ENCODE data around the gene FAM76A.
"Not testable (repeated sequence)": the region's sequence is repeated elsewhere in the genome, so short reads cannot be mapped to it uniquely, and the experiment has no call there.

The FAM76A gene

DNA sequence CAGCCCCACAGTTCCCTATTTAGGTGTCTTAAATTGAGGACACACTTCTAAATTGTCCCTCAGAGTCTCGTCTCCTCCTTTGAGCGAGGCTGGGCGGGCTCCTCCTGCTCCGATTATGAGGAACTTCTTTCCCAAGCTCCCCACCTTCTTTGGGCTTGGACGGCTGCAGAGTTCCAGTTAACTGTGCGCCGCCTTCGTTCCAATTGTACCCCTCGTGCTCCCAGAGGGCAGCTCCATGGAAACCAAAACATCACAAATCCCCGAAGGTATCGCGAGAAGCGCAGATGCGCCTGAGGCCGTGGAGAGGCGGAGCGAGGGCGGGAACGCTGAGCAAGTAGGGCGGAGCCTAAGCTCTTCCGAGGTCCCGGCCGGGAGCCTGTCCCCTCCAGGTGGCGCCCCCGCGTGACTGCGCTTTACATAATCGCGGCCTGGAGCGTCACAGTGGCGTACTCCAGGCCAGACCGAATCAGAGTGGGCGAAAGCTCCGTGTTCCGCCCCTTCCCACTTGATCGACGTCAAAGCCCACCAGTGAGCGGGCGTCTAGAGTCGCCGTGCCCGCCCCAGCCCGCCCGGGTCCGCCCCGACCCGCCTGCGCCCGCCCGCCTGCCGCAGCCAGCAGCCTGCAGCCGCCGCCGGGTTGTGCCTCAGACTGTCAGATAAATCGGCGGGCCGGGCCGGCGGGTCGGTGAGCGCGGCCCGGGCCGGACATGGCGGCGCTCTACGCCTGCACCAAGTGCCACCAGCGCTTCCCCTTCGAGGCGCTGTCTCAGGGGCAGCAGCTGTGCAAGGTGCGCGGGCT is at the start of gene FAM76A:
Gene FAM76A (plus strand): TSS at position 588 of the 799 bp plus-strand sequence. CDS start 120 bp downstream, at position 708.
- peak; percentile 99 for DNase-seq (ENCODE audit: low spot score)

DNA sequence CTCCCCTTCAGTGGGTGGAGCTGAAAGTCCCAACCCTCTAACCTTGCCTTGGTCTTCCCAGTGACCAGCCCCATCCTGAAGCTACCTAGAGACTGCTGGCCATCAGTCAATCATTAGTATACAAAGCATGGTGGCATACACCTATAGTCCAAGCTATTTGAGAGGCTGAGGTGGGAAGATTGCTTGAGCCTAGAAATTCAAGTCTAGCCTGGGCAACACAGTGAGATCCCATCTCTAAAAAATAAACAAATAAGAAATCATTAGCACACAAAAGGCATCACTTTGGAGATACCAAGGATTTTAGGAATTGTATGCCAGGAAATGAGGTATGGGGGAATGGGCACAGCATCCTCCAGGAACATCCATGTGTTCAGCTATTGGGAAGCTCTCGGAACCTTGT is 49.4 kb upstream of the FAM76A start:
- DNase-seq (ENCODE audit: low spot score): no peak

DNA sequence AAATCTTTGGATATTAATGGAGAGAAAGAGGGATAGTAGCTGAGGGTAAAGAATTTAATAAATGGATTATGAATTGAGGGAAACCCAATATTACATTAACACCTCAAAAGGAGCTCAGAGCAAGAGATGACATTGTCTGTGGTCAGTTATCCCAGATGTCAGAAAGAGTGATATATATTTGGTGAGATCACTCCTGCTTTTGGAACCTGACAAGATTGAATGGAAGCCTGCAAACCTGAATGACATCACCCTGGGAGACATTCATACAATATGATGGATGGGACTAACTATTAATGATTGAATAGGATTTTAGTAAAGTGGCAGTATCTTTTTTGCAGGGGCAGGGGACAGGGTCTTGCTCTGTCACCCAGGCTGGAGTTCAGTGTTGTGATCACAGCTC is 47.0 kb upstream of the FAM76A start:
- DNase-seq (ENCODE audit: low spot score): no peak

DNA sequence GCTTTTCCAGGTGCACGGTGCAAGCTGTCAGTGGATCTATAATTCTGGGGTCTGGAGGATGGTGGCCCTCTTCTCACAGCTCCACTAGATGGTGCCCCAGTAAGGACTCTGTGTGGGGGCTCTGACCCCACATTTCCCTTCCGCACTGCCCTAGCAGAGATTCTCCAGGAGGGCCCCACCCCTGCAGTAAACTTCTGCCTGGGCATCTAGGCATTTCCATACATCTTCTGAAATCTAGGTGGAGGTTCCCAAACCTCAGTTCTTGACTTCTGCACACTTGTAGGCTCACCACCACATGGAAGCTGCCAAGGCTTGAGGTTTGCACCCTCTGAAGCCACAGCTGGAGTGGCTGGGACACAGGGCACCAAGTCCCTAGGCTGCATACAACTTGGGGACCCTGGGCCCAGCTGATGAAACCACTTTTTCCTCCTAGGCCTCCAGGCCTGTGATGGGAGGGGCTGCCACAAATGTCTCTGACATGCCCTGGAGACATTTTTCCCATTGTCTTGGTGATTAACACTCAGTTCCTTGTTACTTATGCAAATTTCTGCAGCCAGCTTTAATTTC is 45.5 kb upstream of the FAM76A start:
- DNase-seq (ENCODE audit: low spot score): not testable (repeated sequence)

DNA sequence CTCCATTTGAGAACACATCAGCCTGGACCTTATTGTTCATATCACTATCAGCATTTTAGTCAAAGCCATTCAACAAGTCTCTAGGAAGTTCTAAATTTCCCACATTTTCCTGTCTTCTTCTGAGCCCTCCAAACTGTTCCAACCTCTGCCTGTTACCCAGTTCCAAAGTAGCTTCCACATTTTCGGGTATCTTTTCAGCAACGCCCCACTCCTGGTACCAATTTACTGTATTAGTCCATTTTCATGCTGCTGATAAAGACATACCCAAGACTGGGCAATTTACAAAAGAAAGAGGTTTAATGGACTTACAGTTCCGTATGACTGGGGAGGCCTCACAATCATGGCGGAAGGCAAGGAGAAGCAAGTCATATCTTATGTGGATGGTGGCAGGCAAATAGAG is 44.2 kb upstream of the FAM76A start:
- not testable (repeated sequence) for DNase-seq (ENCODE audit: low spot score)

DNA sequence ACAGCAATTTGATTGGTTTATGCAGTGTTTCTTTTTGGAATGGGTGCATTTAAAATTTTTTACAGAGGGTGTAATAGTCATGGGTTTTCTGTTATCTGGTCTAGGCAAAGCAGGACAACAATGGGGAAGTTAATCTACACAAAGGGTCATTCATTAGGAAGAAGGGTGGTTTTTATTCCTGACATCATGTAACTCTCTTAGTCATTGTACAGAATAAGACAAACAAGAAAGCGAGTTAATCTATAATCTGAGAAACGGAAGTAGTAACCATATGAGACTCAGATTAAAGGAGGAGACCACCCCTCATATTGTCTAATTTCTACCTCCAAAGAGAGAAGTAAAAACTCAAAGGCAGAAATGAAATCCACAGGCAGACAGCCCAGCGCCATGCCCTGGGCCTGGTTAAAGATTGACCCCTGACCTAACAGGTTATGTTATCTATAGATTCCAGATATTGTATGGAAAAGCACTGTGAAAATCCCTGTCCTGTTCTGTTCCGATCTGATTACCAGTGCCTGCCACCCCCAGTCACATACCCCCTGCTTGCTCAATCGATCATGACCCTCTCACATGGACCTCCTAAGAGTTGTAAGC is 43.3 kb upstream of the FAM76A start:
- DNase-seq (ENCODE audit: low spot score): no peak

DNA sequence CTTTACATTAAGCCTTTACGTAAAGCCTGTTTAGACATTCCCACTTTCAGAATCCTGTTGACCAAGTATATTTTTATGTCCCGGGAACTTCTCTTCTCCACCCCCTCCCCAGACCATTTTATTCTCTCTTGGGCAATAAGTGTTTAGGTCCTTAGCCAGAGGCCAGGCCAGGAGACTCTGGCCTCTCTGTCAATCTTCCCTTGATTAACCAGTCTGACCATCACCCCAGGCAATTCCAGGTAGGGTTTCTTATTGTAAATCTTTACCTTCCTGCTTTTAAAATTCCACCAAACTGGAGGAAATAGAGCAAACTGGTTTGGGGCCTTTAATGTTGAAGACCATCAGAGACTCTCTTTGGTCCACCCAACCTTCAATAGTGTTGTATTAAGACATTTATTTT is 41.6 kb upstream of the FAM76A start:
- no peak for DNase-seq (ENCODE audit: low spot score)

DNA sequence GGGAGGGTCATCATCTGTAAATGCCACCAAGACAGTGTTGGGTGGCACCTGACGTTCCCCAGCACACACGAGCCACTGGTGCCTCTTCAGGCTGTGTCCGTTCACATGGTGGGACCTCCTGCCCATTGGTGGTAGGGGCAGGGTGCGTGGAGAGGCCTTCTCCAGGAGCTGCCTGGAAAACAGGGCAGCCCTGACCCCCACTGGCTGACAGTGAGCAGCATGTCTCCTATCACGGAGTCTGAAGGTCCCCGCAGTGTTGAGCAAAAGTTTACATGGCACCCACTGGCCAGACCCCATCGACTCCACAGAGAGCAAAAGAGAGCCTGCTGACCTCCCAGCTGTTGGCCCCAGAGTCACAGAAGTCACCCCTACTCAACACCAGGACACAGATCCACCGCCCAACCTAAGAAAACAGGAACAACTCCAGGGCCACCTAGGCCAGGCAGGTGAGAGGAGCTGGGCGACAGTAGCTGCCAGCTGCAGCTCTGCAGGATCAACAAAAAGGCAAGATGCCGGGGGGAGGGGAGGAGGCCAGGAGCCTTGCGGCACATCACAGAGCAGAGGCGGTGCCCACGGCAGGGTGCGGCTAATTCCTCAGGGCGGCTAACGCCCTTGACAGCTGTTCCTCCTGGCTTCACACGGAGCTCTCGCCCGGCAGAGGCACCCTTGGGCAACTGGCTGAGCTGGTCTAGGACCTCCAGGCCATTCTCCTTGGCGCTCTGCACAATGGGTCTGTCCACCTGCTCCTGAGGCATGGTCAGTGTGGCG is 39.4 kb upstream of the FAM76A start:
- peak; percentile 62 for DNase-seq (ENCODE audit: low spot score)

DNA sequence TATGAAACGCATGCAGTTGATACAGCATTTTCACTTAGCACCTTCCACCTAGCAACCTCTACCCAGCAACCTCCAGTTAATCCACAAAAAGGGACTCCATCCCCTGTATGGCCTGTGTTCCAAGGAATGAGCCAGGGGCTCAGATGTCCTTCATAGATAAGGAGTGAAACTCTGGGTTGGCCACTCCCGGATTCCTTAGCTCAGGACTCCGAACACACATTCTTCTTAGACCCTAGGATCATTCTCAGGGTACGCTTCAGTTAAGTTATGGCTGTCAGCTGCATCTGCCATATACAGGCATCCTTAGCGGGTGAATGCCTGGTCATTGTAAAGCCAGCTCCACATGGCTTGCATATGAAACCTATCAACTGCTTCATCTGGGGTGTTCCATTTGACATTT is 37.9 kb upstream of the FAM76A start:
- DNase-seq (ENCODE audit: low spot score): no peak

DNA sequence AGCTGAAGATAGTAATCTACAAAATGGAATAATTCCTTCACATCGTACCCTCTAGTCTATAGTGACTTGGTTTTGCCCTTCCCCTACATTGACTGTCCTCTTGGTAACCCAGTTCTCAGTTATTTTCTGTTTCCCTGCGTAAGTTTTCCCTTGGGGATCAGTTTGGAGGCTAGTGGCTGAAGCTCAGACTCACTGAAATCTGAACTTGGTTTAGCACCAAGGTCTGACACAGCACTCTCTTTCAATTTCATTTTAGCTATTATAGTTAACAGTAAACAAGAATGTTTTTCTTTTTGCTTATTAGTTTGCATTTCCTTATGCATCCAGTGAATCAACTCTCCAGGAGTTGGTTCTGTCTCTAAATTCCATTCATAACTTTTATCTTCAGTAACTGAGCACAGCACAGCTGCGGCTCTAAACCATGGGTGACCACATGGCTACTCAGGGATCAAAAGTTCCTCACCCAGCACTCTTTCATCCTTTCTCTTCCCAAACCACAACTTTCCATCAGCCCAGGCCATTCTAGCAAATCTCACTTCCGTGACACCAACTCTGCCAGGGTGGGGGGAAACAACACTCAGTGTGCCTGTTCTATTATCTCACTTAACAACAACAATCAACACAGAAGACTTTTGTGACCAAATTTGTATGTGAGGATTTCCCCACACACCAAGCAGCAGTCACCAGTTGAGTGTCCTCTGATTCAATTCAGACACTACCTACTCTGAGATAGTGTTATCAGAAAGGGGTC is 36.2 kb upstream of the FAM76A start:
- DNase-seq (ENCODE audit: low spot score): no peak

DNA sequence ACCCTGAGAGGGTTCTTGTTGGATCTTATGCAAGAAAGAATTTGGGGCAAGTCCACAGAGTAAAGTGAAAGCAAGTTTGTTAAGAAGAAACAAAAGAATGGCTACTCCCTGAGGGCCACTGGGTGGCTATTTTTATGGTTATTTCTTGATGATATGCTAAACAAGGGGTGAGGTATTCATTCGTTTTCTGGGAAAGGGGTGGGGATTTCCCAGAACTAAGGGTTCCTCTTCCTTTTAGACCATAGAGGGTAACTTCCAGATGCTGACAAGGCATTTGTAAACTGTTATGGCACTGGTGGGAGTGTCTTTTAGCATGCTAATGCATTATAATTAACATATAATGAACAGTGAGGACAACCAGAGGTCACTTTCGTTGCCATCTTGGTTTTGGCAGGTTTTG is 35.6 kb upstream of the FAM76A start:
- no peak for DNase-seq (ENCODE audit: low spot score)

DNA sequence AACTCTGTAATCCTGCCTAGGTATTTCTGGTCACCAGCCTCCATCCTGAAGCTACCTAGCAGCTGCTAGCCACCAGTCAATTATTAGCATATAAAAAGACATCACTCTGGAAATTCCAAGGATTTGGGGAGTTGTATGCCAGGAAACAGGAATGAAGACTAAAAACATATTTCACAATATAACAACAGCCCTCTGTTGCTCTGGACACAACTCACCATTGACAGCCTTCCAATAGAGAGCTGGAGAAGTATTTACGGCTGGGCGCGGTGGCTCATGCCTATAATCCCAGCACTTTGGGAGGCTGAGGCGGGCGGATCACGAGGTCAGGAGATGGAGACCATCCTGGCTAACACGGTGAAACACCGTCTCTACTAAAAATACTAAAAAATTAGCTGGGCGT is 28.9 kb upstream of the FAM76A start:
- DNase-seq (ENCODE audit: low spot score): not testable (repeated sequence)

DNA sequence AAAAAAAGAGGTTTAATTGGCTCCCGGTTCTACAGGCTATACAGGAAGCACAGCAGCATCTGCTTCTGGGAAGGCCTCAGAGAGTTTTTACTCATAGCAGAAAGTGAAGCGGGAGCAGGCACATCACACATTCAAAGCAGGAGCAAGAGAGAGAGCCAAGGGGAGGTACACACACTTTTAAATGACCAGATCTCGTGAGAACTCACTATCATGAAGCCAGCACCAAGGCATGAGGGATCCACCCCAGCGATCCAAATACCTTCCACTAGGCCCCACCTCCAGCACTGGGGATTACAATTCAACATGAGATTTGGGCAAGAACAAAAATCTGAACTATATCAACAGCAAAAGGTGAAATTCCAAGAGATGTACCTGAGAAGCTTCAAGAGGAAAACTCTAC is 20.8 kb upstream of the FAM76A start:
- no peak for DNase-seq (ENCODE audit: low spot score)

DNA sequence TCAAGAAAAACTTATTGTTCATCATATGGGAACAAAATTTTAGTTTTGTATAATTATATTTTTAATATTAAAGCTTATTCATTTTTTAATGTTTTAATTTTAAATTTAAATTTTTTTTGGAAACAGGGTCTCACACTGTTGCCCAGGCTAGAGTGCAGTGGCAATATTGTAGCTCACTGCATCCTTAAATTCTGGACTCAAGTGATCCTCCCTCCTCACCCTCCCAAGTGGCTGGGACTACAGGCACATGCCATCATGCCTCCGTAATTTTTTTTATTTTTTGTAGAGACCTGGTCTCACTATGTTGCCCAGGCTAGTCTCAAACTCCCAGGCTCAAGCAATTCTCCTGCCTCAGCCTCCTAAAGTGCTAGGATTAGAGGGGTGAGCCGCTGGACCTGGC is 20.2 kb upstream of the FAM76A start:
- no peak for DNase-seq (ENCODE audit: low spot score)

DNA sequence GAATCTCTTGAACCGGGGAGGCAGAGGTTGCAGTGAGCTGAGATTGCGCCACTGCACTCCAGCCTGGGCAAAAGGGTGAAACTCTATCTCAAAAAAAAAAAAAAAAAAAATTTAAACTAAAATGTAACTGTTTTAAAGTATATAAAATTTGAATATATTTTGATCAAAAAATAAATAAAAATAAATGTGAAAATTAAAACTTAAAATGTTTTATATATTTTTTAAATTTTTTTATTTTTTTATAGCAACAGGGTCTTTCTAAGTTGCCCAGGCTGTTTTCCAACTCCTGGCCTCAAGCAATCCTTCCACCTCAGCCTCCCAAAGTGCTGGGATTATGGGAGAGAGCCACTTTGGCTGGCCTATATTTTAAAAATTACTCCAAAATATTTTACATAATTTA is 15.2 kb upstream of the FAM76A start:
- DNase-seq (ENCODE audit: low spot score): no peak

DNA sequence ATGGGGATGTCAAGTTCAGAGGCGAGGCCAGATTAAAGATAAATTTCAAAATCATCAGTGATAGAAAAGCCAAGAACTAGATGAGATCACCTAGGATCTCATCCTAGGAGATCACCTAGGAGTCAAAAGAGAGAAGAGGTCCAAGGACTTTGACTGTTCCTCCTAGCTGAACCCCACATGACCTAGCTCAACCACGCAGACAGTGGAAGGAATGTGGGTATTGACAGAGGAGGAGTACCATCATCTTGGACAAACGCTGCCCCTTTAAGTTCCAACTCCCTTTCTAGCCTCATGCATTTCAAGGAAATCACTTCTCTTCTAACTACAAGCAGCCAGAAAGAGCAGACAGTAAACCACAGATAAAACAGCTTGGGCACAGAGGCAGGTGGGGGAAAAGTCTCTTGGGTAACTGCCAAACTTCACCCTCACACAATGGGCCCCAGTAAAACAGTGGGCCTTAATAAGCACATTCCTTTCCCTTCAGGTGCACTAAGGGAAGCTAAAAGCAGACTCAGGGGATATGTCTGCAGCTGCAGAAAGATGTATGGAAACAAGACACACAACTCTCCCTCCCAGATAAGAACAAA is 12.5 kb upstream of the FAM76A start:
- DNase-seq (ENCODE audit: low spot score): no peak

DNA sequence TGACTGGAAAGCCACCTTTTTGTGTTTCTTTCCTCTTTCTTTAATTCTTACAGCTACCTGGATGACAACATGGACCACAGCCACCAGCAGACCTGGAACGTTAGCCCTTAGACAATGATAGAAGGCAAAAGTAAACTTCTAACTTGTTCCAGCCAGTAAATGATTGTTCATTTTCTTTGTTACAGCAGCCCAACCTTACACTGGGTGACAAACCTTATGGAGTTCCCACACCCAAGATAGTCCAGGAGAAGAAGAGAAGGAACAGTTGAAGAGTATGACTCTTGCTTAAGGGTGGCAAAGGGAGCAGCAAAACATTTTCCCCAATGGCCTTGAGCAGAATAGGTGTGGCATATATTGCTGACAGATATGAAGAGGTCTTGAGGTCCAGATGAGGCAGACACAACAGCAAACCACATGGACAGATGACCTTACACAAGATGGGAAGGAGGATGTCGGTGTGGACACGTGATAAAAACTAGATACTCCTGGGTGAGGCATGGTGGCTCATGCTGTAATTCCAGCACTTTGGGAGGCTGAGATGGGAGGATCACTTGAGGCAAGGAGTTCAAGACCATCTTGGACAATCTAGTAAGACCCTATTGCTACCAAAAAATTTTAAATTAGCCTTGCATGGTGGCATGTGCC is 11.8 kb upstream of the FAM76A start:
- no peak for DNase-seq (ENCODE audit: low spot score)

DNA sequence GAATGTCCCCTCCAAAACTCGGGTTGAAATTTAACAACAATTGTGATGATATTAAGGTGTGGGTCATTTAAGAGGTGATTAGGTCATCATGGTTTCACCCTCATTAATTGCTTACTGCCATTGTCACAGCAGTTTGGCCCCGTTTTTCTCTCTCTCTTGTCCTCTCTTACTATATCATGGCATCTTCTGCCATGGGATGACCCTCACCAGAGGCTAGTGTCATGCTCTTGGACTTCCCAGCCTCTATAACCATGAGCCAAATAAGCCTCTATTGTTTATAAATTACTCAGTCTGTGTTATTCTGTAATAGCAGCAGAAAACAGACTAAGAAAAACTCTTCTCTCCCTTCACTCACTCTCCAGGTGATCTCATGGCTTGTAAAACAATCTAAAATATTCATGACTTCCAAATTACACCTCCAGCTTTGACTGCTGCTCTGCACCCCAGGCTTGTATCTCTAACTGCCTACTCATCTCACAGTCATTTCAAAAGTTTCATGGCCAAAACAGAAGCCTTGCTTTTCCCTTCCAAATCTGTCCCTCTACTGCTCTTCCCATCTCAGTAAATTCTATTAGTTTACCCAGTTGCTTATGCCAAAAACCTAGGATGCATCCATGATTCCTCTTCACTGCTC is 9.4 kb upstream of the FAM76A start:
- DNase-seq (ENCODE audit: low spot score): no peak

DNA sequence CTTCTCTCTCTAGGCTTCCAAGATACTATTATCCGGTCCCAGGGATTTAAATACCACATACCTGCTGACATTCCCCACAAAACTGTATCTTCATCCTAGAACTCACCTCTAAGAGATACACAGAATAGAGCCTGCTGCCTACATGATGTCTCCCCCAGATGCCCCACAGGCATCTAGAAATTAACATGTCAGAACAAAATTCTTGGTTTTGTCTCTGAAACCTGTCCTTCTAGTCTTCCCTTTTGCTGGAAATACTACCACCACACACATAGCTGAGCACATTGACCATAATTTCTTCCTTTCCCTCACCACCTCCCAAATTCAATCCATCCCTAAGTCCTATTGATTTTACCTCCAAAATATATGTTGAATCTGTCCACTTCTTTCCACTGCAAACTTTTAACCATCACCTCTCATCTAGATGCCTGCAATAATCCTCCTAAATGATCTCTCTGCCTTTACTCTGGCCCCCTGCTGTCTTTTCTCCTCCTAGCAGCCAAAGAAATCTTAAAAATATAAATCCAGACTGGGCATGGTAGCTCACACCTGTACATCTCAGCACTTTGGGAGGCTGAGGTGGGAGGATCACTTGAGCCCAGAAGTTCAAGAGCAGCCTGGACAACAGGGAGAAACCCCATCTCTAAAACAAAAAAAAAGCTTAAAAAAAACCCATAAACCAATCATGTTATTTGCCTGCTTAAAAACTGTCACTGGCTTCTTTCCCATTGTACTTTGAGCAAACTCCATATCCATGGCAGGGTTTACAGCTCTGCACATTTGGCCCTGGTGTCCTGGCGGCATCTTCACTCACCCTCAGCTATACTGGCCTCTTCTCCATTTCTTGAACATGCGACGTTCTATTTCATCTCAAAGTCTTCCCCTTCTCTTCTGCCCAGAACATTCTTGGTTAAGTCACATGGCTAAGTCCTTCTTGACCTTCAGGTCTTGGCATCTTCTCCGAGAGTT is 6.2 kb upstream of the FAM76A start:
- DNase-seq (ENCODE audit: low spot score): peak; percentile 35

All from D341Med (cell line).